Esophagus squamous epithelium (tissue), 5 donors: ENCODE data around the gene RECK. TPM values are rescaled to one million over a fixed set of nuclear protein-coding genes. Genes with fewer than 3 reads are reported as not detected.

Source experiments
- DNase-seq: peaks from one replicate; lab custom pipeline; 2025; lab: John Stamatoyannopoulos, UW
- H3K27ac ChIP-seq, 4 donors: fragments of 200-600 bp; sonication (generic); one replicate each; pipeline ENCODE4 v1.5.1; 2016 to 2019; ENCODE audit warnings: mild to moderate bottlenecking in 1 of 4
- H3K27me3 ChIP-seq, 4 donors: fragments of 200-600 bp; sonication (generic); 1 replicate in 3 of 4; 2 replicates in 1 of 4; pipeline versions ENCODE4 v1.5.1 to v1.6.0; 2017 to 2021; ENCODE audit warnings: antibody characterized with exemption in 1 of 4
- H3K36me3 ChIP-seq, 3 donors: fragments of 200-600 bp; sonication (generic); one replicate each; pipeline ENCODE4 v1.5.1; 2016 to 2019
- H3K4me1 ChIP-seq, 3 donors: fragments of 200-600 bp; sonication (generic); one replicate each; pipeline ENCODE4 v1.5.1; 2017 to 2019
- H3K4me3 ChIP-seq, 4 donors: fragments of 200-600 bp; sonication (generic); 1 replicate in 3 of 4; 2 replicates in 1 of 4; pipeline ENCODE4 v1.5.1; 2016 to 2019; ENCODE audit warnings: mild to moderate bottlenecking in 2 of 4, moderate library complexity in 1 of 4
- H3K9me3 ChIP-seq, 3 donors: fragments of 200-600 bp; sonication (generic); one replicate each; pipeline ENCODE4 v1.5.1; 2016 to 2019
- POLR2A ChIP-seq, 4 donors: fragments of 450-650 bp; IDR thresholded peaks; one replicate each; pipeline ENCODE4 v1.6.1; 2017; ENCODE audit warnings: antibody characterized with exemption in 4 of 4, mild to moderate bottlenecking in 4 of 4, moderate library complexity in 3 of 4
- WGBS, 2 donors: methylation state at CpG; one replicate each; pipeline ENCODE4 v1.1.5; 2018; 5-methylcytosine and 5-hydroxymethylcytosine counted together
- intact Hi-C: fragments of 100-400 bp; cut with DNase I; formaldehyde crosslinking; loops from one replicate; pipeline ENCODE4 v1.15.0; 2022
- total RNA-seq, 4 donors: library from RNA; depleted of rRNA; stranded (reverse); fragments of >200 nt; gene quantifications; one replicate each; pipeline ENCODE4 v1.1.0, GENCODE V29; 2016
- TF ChIP-seq, protein P1 (sequence below), 6 experiments: fragments of 450-650 bp in 4 of 6; fragments of 200-600 bp in 2 of 6; sonication (generic) in 2 of 6; IDR thresholded peaks; one replicate each; pipeline ENCODE4 v1.5.1; 2016 to 2019; ENCODE audit warnings: antibody characterized with exemption in 6 of 6, mild to moderate bottlenecking in 4 of 6, moderate library complexity in 4 of 6
- donor health status: DM: yes; HTN: yes; CAD: no.

The RECK gene
- total RNA-seq, 4 donors from 2014 or later, result 0.23 to 16.2 (median 1.9) TPM

DNA sequence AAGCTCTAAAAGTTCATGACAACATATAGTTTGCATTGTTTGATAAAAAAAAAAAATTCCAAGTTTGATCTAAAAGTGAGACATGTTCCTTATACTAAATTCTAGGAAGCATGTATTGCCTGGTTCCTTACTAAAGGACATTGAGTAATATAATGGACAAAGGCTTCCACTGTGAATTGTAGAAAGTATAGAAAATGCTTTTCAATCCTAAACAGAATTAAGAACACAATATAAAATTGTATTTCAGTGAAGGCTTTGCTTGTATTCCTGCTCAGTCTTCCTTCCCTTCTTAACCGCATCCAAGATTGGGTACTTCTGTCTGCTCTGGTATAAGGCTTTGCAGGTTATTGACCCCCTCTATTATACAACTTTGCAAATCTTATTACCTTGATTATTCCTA is 2.4 kb downstream of the RECK start:
- H3K27ac ChIP-seq, result no peak overlapping the region
- H3K27me3 ChIP-seq, result no peaks in the 10 kb centered on the region
- TF ChIP-seq POLR2A (IDR thresholded peaks at IDR 0.05), result no peak
- TF ChIP-seq, protein P1, sequence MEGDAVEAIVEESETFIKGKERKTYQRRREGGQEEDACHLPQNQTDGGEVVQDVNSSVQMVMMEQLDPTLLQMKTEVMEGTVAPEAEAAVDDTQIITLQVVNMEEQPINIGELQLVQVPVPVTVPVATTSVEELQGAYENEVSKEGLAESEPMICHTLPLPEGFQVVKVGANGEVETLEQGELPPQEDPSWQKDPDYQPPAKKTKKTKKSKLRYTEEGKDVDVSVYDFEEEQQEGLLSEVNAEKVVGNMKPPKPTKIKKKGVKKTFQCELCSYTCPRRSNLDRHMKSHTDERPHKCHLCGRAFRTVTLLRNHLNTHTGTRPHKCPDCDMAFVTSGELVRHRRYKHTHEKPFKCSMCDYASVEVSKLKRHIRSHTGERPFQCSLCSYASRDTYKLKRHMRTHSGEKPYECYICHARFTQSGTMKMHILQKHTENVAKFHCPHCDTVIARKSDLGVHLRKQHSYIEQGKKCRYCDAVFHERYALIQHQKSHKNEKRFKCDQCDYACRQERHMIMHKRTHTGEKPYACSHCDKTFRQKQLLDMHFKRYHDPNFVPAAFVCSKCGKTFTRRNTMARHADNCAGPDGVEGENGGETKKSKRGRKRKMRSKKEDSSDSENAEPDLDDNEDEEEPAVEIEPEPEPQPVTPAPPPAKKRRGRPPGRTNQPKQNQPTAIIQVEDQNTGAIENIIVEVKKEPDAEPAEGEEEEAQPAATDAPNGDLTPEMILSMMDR (IDR thresholded peaks at IDR 0.05), result no peak
- H3K36me3 ChIP-seq, result no peaks in the 10 kb centered on the region
- WGBS, 2 donors, result 92 to 95% methylated on average over 1 of the region's 1 CpG
- no peaks in the 10 kb centered on the region for H3K9me3 ChIP-seq
- intact Hi-C loops, result no loop called here
- DNase-seq, result no peak
- H3K4me3 ChIP-seq, result no peak overlapping the region
- peaks cover 0 to 60% (median 17%) of the 10 kb centered on the region in 3 donors for H3K4me1 ChIP-seq

DNA sequence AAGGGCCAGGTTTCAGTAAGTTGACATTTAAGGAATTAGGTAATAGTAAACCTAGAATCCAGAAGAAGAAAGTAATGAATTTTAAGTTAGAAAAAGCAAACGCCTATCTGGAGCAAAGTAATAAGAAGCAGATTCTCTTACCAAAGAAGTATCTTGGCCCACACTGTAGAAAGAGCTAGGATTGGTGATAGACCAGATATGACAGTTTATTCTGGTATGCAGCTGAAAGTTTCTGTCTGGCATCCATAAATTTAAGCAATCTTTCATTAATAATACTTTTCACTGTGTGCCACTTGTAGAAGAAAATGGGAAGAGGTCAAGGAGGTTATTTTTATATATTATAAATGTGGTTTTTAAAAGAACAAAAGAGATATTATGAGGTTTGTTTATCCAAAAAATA is 3.0 kb downstream of the RECK start:
- TF ChIP-seq, protein P1 (IDR thresholded peaks at IDR 0.05), result no peak
- TF ChIP-seq POLR2A (IDR thresholded peaks at IDR 0.05), result no peak
- no peaks in the 10 kb centered on the region for H3K9me3 ChIP-seq
- H3K4me1 ChIP-seq, result peaks cover 0 to 60% (median 17%) of the 10 kb centered on the region in 3 donors
- H3K27me3 ChIP-seq, result no peaks in the 10 kb centered on the region
- WGBS, 2 donors, result 53 to 83% methylated on average over 1 of the region's 1 CpG
- no peak for DNase-seq
- H3K27ac ChIP-seq, result no peak overlapping the region
- no peak overlapping the region for H3K4me3 ChIP-seq
- intact Hi-C loops, result no loop called here
- no peaks in the 10 kb centered on the region for H3K36me3 ChIP-seq

DNA sequence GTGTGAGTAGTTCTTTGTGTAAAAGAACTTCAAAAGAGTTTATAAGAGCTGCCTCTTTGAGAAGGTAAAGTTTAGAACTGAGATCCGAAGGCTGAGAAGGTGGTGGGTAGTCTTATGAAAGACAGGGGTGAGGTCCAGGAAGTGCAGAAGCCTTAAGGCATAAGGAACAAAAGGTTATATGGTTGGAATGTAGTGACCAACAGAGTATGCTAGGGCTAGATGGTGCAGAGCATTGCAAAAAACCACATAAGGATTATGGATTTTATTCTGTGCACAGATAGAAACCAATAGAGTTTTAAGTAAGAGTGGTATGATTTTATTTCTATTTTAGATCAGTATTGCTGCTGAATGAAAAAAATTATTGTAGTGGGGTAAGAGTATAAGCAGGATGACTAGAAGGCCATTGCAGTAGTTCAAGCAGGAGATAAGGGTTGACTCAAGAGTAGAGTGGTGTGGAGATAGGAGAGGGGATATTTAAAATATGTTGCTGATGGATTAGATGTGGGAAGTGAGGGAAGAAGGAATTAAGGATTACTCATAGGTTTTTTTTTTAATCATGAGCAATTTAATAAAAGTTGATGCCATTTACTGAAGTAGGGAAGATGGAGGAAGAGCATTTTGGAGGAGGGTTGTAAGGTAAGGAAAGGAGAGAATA is 3.7 kb downstream of the RECK start:
- no peaks in the 10 kb centered on the region for H3K36me3 ChIP-seq
- TF ChIP-seq POLR2A (IDR thresholded peaks at IDR 0.05), result no peak
- TF ChIP-seq, protein P1 (IDR thresholded peaks at IDR 0.05), result no peak
- intact Hi-C loops, result no loop called here
- H3K27ac ChIP-seq, result no peak overlapping the region
- DNase-seq, result no peak
- H3K4me3 ChIP-seq, result no peak overlapping the region
- peaks cover 0 to 60% (median 17%) of the 10 kb centered on the region in 3 donors for H3K4me1 ChIP-seq
- H3K9me3 ChIP-seq, result no peaks in the 10 kb centered on the region
- WGBS, 2 donors, result 67 to 68% methylated on average over 1 of the region's 1 CpG
- H3K27me3 ChIP-seq, result no peaks in the 10 kb centered on the region

DNA sequence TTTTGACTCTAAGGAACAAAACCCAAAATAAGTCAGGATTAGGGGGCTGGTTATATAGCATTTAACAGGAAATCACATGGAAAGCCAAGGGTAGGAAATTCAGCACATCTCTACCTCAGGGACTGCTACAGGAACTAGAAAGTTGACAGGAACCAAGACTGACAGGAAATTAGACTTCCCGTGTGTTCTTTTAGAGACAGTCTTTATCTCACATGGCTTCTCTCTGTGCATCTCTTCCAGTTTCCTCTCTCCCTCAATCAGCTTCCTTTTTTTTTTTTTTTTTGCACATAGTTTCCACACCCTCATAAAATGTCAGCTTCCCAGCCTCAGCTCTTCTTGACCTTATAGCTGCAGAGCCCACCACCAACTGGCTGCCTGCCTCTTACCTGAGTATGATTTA is 4.8 kb downstream of the RECK start:
- Histone ChIP-seq H3K27me3 (no peaks in the 10 kb centered on the region), H3K36me3 (no peaks in the 10 kb centered on the region), H3K4me3 (no peak overlapping the region), H3K27ac (no peak overlapping the region), H3K4me1 (peaks cover 0 to 58% (median 13%) of the 10 kb centered on the region in 3 donors), H3K9me3 (no peaks in the 10 kb centered on the region)
- DNase-seq, result no peak
- no peak for TF ChIP-seq POLR2A (IDR thresholded peaks at IDR 0.05)
- TF ChIP-seq, protein P1 (IDR thresholded peaks at IDR 0.05), result no peak
- WGBS, 2 donors, result 47 to 50% methylated on average over 1 of the region's 1 CpG
- intact Hi-C loops, result no loop called here

DNA sequence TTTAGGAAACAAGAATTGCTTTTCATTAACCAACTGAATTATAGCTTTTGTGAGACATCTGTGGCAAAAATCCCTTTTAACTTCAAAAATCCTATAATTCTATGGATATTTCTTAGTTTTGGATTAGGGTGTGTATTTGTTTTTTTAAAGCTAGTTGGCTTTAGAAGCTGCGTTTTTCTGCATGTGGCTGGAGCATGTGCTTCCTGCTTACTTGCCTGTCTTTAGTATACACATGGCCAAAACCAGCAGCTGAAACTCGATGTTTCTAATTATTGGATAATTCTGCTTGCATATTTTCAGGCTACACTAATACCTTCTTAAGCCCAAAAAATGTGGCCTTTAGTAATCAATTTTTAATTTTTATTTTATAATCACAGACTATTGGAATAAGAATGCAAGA is 8.9 kb downstream of the RECK start:
- Histone ChIP-seq H3K9me3 (no peaks in the 10 kb centered on the region), H3K27me3 (no peaks in the 10 kb centered on the region), H3K4me3 (no peak overlapping the region), H3K27ac (no peak overlapping the region), H3K36me3 (no peaks in the 10 kb centered on the region), H3K4me1 (peaks cover 0 to 28% (median 6%) of the 10 kb centered on the region in 3 donors)
- no peak for TF ChIP-seq POLR2A (IDR thresholded peaks at IDR 0.05)
- TF ChIP-seq, protein P1 (IDR thresholded peaks at IDR 0.05), result no peak
- 45 to 63% methylated on average over 2 of the region's 2 CpGs for WGBS, 2 donors
- intact Hi-C loops, result no loop called here
- DNase-seq, result no peak
